Memory B cell (primary cell): ENCODE results near the gene NCOA1.

Experiments
- ATAC-seq: fragments of 150-1000 bp; cut with Tn5 transposase; 2 replicates; pipeline ENCODE4 v1.10.0; 2021; ENCODE audit warnings: low read depth, mild to moderate bottlenecking, moderate library complexity
- DNase-seq, 2 donors: peaks; one replicate each; pipeline ENCODE4 v3.0.0; 2022; ENCODE audit warnings: low spot score in 2 of 2
- H3K27ac Mint-ChIP-seq: one replicate; pipeline ENCODE4 v1.8.0; 2022; ENCODE audit warnings: mild to moderate bottlenecking, moderate library complexity, mixed read lengths
- H3K27me3 Mint-ChIP-seq: one replicate; pipeline ENCODE4 v1.8.0; 2022; ENCODE audit warnings: mixed read lengths
- H3K36me3 Mint-ChIP-seq: one replicate; pipeline ENCODE4 v1.8.0; 2022; ENCODE audit warnings: mild to moderate bottlenecking, mixed read lengths
- H3K4me1 Mint-ChIP-seq: one replicate; pipeline ENCODE4 v1.8.0; 2022; ENCODE audit warnings: mixed read lengths
- H3K4me3 Mint-ChIP-seq: one replicate; pipeline ENCODE4 v1.8.0; 2022; ENCODE audit warnings: mild to moderate bottlenecking, moderate library complexity, mixed read lengths
- H3K9me3 Mint-ChIP-seq: one replicate; pipeline ENCODE4 v1.8.0; 2022; ENCODE audit warnings: mixed read lengths

NCOA1 gene

GRCh38 chr2:24722141-24722790, 231.2 kb downstream of the NCOA1 start:
- Mint-ChIP-seq H3K4me1 (peaks cover 23% of the 10 kb centered on the region), H3K27me3 (no peaks in the 10 kb centered on the region), H3K27ac (no peak overlapping the region), H3K36me3 (peaks cover 8% of the 10 kb centered on the region), H3K4me3 (no peak overlapping the region), H3K9me3 (no peaks in the 10 kb centered on the region)
- no peak for DNase-seq
- no peak for ATAC-seq

GRCh38 chr2:24723191-24723590, 232.1 kb downstream of the NCOA1 start:
- DNase-seq (no peak), ATAC-seq (no peak)
- H3K36me3 Mint-ChIP-seq: peaks cover 3% of the 10 kb centered on the region
- H3K4me3 Mint-ChIP-seq: no peak overlapping the region
- H3K4me1 Mint-ChIP-seq: peaks cover 23% of the 10 kb centered on the region
- no peak overlapping the region for H3K27ac Mint-ChIP-seq
- H3K9me3 Mint-ChIP-seq: no peaks in the 10 kb centered on the region
- no peaks in the 10 kb centered on the region for H3K27me3 Mint-ChIP-seq

GRCh38 chr2:24723665-24724064, 232.6 kb downstream of the NCOA1 start:
- Mint-ChIP-seq H3K27me3 (no peaks in the 10 kb centered on the region), H3K4me3 (no peak overlapping the region), H3K4me1 (peaks cover 23% of the 10 kb centered on the region), H3K27ac (no peak overlapping the region), H3K36me3 (peaks cover 5% of the 10 kb centered on the region), H3K9me3 (no peaks in the 10 kb centered on the region)
- ATAC-seq: no peak
- DNase-seq: no peak

- Mint-ChIP-seq H3K9me3 (no peaks in the 10 kb centered on the region), H3K27ac (no peak overlapping the region), H3K4me3 (no peak overlapping the region), H3K4me1 (peaks cover 21% of the 10 kb centered on the region), H3K36me3 (peaks cover 6% of the 10 kb centered on the region), H3K27me3 (no peaks in the 10 kb centered on the region)
- no peak for ATAC-seq
- DNase-seq: no peak
Measured at GRCh38 chr2:24724111-24724775, 233.2 kb downstream of the NCOA1 start.

GRCh38 chr2:24725956-24726355, 234.9 kb downstream of the NCOA1 start:
- no peak overlapping the region for H3K4me3 Mint-ChIP-seq
- no peak for DNase-seq
- peaks cover 12% of the 10 kb centered on the region for H3K36me3 Mint-ChIP-seq
- H3K9me3 Mint-ChIP-seq: no peaks in the 10 kb centered on the region
- H3K4me1 Mint-ChIP-seq: peaks cover 7% of the 10 kb centered on the region
- no peak for ATAC-seq
- no peak overlapping the region for H3K27ac Mint-ChIP-seq
- H3K27me3 Mint-ChIP-seq: no peaks in the 10 kb centered on the region

- ATAC-seq (no peak), DNase-seq (no peak)
- no peaks in the 10 kb centered on the region for H3K27me3 Mint-ChIP-seq
- H3K4me3 Mint-ChIP-seq: no peak overlapping the region
- no peaks in the 10 kb centered on the region for H3K9me3 Mint-ChIP-seq
- H3K36me3 Mint-ChIP-seq: peaks cover 19% of the 10 kb centered on the region
- H3K4me1 Mint-ChIP-seq: no peaks in the 10 kb centered on the region
- H3K27ac Mint-ChIP-seq: no peak overlapping the region
Measured at GRCh38 chr2:24730481-24730880, 239.4 kb downstream of the NCOA1 start.

GRCh38 chr2:24731040-24731439, 240.0 kb downstream of the NCOA1 start:
- Mint-ChIP-seq H3K36me3 (peaks cover 20% of the 10 kb centered on the region), H3K9me3 (no peaks in the 10 kb centered on the region), H3K27me3 (no peaks in the 10 kb centered on the region), H3K4me3 (no peak overlapping the region), H3K27ac (no peak overlapping the region), H3K4me1 (no peaks in the 10 kb centered on the region)
- DNase-seq (no peak), ATAC-seq (no peak)

- no peak overlapping the region for H3K4me3 Mint-ChIP-seq
- H3K36me3 Mint-ChIP-seq: peaks cover 20% of the 10 kb centered on the region
- no peak for ATAC-seq
- H3K9me3 Mint-ChIP-seq: no peaks in the 10 kb centered on the region
- no peaks in the 10 kb centered on the region for H3K4me1 Mint-ChIP-seq
- no peak for DNase-seq
- H3K27ac Mint-ChIP-seq: no peak overlapping the region
- H3K27me3 Mint-ChIP-seq: no peaks in the 10 kb centered on the region
Measured at GRCh38 chr2:24731923-24732322, 240.9 kb downstream of the NCOA1 start.

GRCh38 chr2:24734741-24735140, 243.7 kb downstream of the NCOA1 start:
- Mint-ChIP-seq H3K36me3 (peaks cover 16% of the 10 kb centered on the region), H3K9me3 (no peaks in the 10 kb centered on the region), H3K27ac (no peak overlapping the region), H3K27me3 (no peaks in the 10 kb centered on the region), H3K4me3 (no peak overlapping the region), H3K4me1 (no peaks in the 10 kb centered on the region)
- DNase-seq (no peak), ATAC-seq (no peak)

- no peak overlapping the region for H3K4me3 Mint-ChIP-seq
- no peak for ATAC-seq
- peaks cover 16% of the 10 kb centered on the region for H3K36me3 Mint-ChIP-seq
- no peak overlapping the region for H3K27ac Mint-ChIP-seq
- no peak for DNase-seq
- no peaks in the 10 kb centered on the region for H3K27me3 Mint-ChIP-seq
- no peaks in the 10 kb centered on the region for H3K9me3 Mint-ChIP-seq
- H3K4me1 Mint-ChIP-seq: no peaks in the 10 kb centered on the region
Measured at GRCh38 chr2:24739354-24740025, 248.4 kb downstream of the NCOA1 start.

- no peaks in the 10 kb centered on the region for H3K27me3 Mint-ChIP-seq
- DNase-seq: no peak
- no peak overlapping the region for H3K4me3 Mint-ChIP-seq
- peaks cover 20% of the 10 kb centered on the region for H3K36me3 Mint-ChIP-seq
- H3K9me3 Mint-ChIP-seq: no peaks in the 10 kb centered on the region
- H3K4me1 Mint-ChIP-seq: no peaks in the 10 kb centered on the region
- H3K27ac Mint-ChIP-seq: no peak overlapping the region
- no peak for ATAC-seq
Measured at GRCh38 chr2:24740142-24740541, 249.1 kb downstream of the NCOA1 start.

GRCh38 chr2:24742730-24743129, 251.7 kb downstream of the NCOA1 start:
- Mint-ChIP-seq H3K36me3 (peaks cover 23% of the 10 kb centered on the region), H3K9me3 (no peaks in the 10 kb centered on the region), H3K4me3 (no peak overlapping the region), H3K27me3 (no peaks in the 10 kb centered on the region), H3K4me1 (no peaks in the 10 kb centered on the region), H3K27ac (no peak overlapping the region)
- no peak for ATAC-seq
- no peak for DNase-seq

- Mint-ChIP-seq H3K36me3 (peaks cover 23% of the 10 kb centered on the region), H3K4me1 (no peaks in the 10 kb centered on the region), H3K27ac (no peak overlapping the region), H3K9me3 (no peaks in the 10 kb centered on the region), H3K4me3 (no peak overlapping the region), H3K27me3 (no peaks in the 10 kb centered on the region)
- no peak for DNase-seq
- no peak for ATAC-seq
Measured at GRCh38 chr2:24743924-24744323, 252.9 kb downstream of the NCOA1 start.

GRCh38 chr2:24744356-24744755, 253.3 kb downstream of the NCOA1 start:
- ATAC-seq: no peak

More at GRCh38 chr2:24744356-24744755, 253.3 kb downstream of the NCOA1 start:
- peaks cover 25% of the 10 kb centered on the region for H3K36me3 Mint-ChIP-seq
- no peaks in the 10 kb centered on the region for H3K9me3 Mint-ChIP-seq
- no peaks in the 10 kb centered on the region for H3K4me1 Mint-ChIP-seq
- no peak for DNase-seq
- no peak overlapping the region for H3K4me3 Mint-ChIP-seq
- no peak overlapping the region for H3K27ac Mint-ChIP-seq
- no peaks in the 10 kb centered on the region for H3K27me3 Mint-ChIP-seq
